Natural killer cell treated with Interleukin-12 subunit alpha and Interleukin-12 subunit beta and Interleukin-15 and Interleukin-18, amount 100 ng/mL, for 72 hours (primary cell): Measurements from ENCODE around the gene SRSF6. TPM values are rescaled to one million over a fixed set of nuclear protein-coding genes. Genes with fewer than 3 reads are reported as not detected.
"Not testable (repeated sequence)": the region's sequence is repeated elsewhere in the genome, so short reads cannot be mapped to it uniquely, and the experiment has no call there.

Experiments
- ATAC-seq, 2 donors: fragments of 150-1000 bp; cut with Tn5 transposase in 1 of 2; sonication (Bioruptor Pico), chemical (Tn5 transposase) in 1 of 2; 2 replicates each; pipeline ENCODE4 v1.10.0; 2021
- DNase-seq: peaks from one replicate; pipeline ENCODE4 v3.0.0; 2022; ENCODE audit warnings: low spot score
- H3K27ac Mint-ChIP-seq, 2 donors: 1 replicate in 1 of 2; 2 replicates in 1 of 2; pipeline ENCODE4 v1.8.0; 2022; ENCODE audit warnings: mixed read lengths in 2 of 2, mild to moderate bottlenecking in 1 of 2, moderate library complexity in 1 of 2
- H3K27me3 Mint-ChIP-seq, 2 donors: 1 replicate in 1 of 2; 2 replicates in 1 of 2; pipeline ENCODE4 v1.8.0; 2022; ENCODE audit warnings: mixed read lengths in 2 of 2
- H3K36me3 Mint-ChIP-seq: one replicate; pipeline ENCODE4 v1.8.0; 2022; ENCODE audit warnings: mixed read lengths
- H3K4me1 Mint-ChIP-seq, 2 donors: 1 replicate in 1 of 2; 2 replicates in 1 of 2; pipeline ENCODE4 v1.8.0; 2022; ENCODE audit warnings: low read depth in 2 of 2, mixed read lengths in 2 of 2, mild to moderate bottlenecking in 1 of 2
- H3K4me3 Mint-ChIP-seq: one replicate; pipeline ENCODE4 v1.8.0; 2022; ENCODE audit warnings: mixed read lengths
- H3K9me3 Mint-ChIP-seq: 2 replicates; pipeline ENCODE4 v1.8.0; 2022; ENCODE audit warnings: mixed read lengths
- total RNA-seq, 2 donors: library from RNA; stranded (reverse); gene quantifications; one replicate each; pipeline ENCODE4 v1.2.3, GENCODE V29; 2022

The SRSF6 gene
- total RNA-seq, 2 donors from 2014 or later: 153 to 164 TPM

DNA sequence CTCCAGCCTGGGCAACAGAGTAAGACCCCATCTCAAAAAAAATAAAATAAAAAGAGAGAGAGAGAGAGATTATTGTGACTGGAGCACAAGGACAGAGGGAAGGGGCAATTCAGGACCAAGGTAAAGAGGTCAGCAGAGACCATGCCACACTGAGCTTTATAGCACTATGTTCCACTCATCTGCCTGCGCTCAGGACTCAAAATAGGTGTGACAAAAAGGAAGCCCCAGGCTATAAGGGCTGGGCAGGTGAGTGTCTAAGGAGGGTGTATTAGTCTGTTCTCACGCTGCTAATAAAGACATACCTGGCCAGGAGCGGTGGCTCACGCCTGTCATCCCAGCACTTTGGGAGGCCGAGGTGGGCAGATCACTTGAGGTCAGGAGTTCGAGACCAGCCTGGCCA lies 23.1 kb upstream of the SRSF6 start:
- peak in 1 of 2 donors; percentile 40 for ATAC-seq
- Mint-ChIP-seq H3K4me3 (no peak overlapping the region), H3K9me3 (no peaks in the 10 kb centered on the region), H3K4me1 (no peaks in the 10 kb centered on the region), H3K27me3 (peaks cover 4 to 34% of the 10 kb centered on the region in 2 donors), H3K36me3 (no peaks in the 10 kb centered on the region), H3K27ac (no peak overlapping the region)
- DNase-seq: no peak

DNA sequence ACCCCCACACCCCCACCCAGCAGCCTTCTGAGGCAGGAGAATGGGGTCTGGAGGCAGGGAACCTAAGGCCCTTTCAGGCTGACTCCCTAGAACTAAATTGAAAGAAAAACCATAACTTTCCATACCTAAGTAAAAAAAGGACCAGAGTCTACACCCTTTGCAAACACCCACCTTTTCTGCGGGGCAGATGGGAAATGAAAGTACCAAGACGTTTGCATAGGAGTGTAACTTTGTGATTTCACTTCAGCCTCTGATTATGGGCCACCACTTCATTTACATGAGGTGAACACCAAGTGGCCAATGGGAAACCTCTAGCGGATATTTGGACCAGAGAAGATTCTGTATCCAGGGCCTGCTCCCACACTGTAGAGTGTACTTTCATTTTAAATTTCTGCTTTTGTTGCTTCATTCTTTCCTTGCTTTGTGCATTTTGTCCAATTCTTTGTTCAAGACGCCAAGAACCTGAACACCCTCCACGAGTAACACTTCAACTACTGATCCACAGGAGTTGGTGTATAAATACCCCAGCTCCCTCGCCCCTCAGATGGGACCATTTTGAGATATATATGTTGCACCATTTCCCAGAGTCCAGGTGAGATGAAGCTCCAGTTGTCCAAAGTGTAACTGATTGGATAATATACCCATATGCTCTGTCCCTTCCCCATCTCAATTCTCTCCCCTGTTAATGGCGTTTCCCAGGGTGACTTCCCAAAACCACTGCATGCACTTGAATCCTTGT lies 18.9 kb upstream of the SRSF6 start:
- Mint-ChIP-seq H3K9me3 (no peaks in the 10 kb centered on the region), H3K27ac (no peak overlapping the region), H3K36me3 (no peaks in the 10 kb centered on the region), H3K27me3 (peaks cover 3 to 24% of the 10 kb centered on the region in 2 donors), H3K4me1 (no peaks in the 10 kb centered on the region), H3K4me3 (no peak overlapping the region)
- DNase-seq: no peak
- no peak for ATAC-seq

DNA sequence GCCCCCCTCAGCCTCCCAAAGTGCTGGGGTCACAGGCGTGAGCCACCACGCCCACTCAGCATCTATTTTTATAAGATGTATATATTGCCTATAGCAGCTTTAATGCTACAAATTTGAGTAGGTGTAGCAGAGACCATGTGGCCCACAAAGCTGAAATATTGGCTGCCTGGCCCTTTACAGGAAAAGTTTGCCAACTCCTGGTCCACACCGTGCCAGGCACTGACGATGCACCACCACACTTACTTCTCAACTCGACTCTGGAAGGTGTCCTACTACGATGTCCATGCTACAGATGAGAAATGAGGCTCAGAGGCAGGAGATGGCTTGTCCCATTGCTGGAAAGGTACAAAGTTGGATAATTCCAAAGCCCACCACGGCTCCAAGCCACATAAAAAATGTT lies 17.2 kb upstream of the SRSF6 start:
- H3K36me3 Mint-ChIP-seq: no peaks in the 10 kb centered on the region
- no peaks in the 10 kb centered on the region for H3K9me3 Mint-ChIP-seq
- H3K4me1 Mint-ChIP-seq: no peaks in the 10 kb centered on the region
- peaks cover 6 to 20% of the 10 kb centered on the region in 2 donors for H3K27me3 Mint-ChIP-seq
- no peak for DNase-seq
- no peak for ATAC-seq
- no peak overlapping the region for H3K27ac Mint-ChIP-seq
- H3K4me3 Mint-ChIP-seq: no peak overlapping the region

DNA sequence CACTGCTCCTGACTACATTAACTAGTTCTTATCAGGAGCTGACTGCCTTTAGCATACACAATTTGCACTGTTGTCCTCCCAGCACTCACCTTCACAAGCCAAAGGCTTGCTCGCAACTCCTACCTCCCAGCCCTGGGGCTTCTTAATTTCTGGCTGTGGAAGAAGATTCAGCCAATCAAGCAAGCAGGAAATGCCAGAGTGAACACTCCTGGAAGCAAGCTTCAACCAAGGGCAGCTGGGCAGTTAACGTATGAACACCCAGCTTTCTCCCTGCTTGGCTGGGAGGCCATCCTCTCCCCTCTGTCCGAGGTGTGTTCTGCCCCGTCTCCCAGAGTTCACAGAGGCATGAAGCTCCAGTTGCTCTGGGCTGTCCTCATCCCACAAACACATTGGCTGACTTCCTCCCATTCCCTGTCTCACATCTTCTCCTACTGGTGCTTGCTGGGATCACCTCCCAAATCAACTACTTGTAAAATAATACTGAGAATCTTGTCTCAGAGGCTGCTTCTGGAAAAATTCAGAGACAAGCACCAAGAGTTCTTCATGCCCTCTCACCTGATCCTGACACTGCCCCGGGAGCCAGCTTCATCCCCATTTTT lies 15.3 kb upstream of the SRSF6 start:
- Mint-ChIP-seq H3K4me1 (no peaks in the 10 kb centered on the region), H3K27ac (no peak overlapping the region), H3K36me3 (no peaks in the 10 kb centered on the region), H3K4me3 (no peak overlapping the region), H3K27me3 (peaks cover 6 to 13% of the 10 kb centered on the region in 2 donors), H3K9me3 (no peaks in the 10 kb centered on the region)
- DNase-seq (no peak), ATAC-seq (no peak)

DNA sequence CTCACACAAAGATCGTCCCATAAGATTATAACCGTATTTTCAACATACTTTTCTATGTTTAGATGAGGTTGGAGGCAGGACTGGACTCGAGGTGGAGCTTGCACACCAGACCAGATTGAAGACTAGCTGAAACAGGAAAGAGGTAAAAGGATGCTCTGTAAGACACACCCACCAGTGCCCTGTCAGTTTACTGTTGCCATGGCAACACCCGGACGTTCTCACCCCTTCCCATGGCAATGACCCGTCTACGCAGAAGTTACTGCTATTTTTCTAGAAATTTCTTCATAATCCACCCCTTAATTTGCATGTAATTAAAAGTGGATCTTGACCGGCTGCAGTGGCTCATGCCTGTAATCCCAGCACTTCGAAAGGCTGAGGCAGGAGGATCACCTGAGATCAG lies 13.6 kb upstream of the SRSF6 start:
- ATAC-seq (no peak), DNase-seq (no peak)
- H3K27me3 Mint-ChIP-seq: peaks cover 10 to 28% of the 10 kb centered on the region in 2 donors
- no peaks in the 10 kb centered on the region for H3K36me3 Mint-ChIP-seq
- H3K4me3 Mint-ChIP-seq: no peak overlapping the region
- peaks cover 0 to 4% of the 10 kb centered on the region in 2 donors for H3K4me1 Mint-ChIP-seq
- no peak overlapping the region for H3K27ac Mint-ChIP-seq
- H3K9me3 Mint-ChIP-seq: no peaks in the 10 kb centered on the region

DNA sequence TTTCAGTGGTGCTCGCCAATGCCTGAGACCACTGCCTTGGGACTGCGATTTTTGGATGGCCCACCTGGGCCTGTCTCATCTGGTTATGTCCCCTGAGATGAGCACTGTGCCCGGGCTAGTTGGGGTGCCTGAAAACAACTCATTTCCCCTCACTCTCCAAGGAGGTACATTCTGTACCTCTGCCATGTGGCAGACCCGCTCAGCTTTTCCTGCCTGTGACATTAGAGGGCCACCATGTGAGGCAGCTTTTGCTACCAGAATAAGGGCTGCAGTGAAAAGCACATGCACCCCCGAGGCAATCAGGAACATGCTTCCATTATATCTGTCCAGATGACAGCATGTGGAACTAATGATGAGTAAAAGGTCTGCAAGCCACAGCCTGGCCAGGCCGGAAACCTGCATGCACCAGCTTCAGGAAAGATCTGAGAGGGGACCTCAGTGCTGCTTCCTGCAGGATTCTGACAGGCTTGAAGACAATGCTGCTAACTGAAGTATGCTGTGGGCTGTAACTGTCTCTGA lies 11.3 kb upstream of the SRSF6 start:
- Mint-ChIP-seq H3K27me3 (peaks cover 10 to 33% of the 10 kb centered on the region in 2 donors), H3K27ac (no peak overlapping the region), H3K4me3 (no peak overlapping the region), H3K4me1 (peaks cover 0 to 4% of the 10 kb centered on the region in 2 donors), H3K36me3 (no peaks in the 10 kb centered on the region), H3K9me3 (no peaks in the 10 kb centered on the region)
- ATAC-seq (no peak), DNase-seq (no peak)

- H3K36me3 Mint-ChIP-seq, H3K9me3 Mint-ChIP-seq, H3K4me1 Mint-ChIP-seq, ATAC-seq, DNase-seq, H3K4me3 Mint-ChIP-seq, H3K27ac Mint-ChIP-seq: not testable (repeated sequence)
- H3K27me3 Mint-ChIP-seq: peaks cover 12 to 28% of the 10 kb centered on the region in 2 donors
Observed at GRCh38 chr20:43448431-43448747, 9.3 kb upstream of the SRSF6 start.

DNA sequence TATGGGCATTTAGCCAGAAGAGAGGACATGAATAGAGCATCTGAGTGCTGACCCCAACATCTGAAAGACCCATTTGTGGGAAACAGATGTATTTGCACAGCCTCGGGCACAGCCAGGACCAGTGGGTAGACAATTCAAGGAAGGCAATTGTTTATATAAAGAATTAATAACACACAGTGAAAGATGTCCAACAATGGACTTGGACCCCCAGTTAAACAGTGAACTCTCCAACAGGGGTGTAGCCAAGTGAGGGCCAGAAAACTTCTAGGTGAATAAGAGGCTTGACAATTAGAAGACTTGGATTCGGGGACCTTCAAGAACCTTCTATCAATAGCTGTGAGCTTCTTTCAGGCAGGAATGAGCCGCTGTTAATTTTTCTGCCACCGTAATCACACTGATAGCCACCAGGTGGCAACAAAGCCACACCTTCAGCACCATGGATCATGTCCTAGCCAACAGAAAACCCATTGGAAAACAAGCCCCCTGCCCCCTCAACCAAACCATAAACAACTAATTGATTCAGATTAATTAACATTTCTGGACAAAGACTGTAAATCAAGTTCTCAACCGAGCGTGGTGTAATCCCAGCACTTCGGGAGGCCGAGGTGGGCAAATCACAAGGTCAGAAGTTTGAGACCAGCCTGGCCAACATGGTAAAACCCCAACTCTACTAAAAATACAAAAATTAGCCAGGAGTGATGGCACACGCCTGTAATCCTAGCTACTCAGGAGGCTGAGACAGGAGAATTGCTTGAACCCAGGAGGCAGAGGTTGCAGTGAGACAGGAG lies 8.8 kb upstream of the SRSF6 start:
- H3K4me1 Mint-ChIP-seq: peaks cover 0 to 4% of the 10 kb centered on the region in 2 donors
- ATAC-seq (peak; percentile 62 to 65), DNase-seq (no peak)
- peaks cover 11 to 24% of the 10 kb centered on the region in 2 donors for H3K27me3 Mint-ChIP-seq
- H3K4me3 Mint-ChIP-seq: no peak overlapping the region
- no peaks in the 10 kb centered on the region for H3K9me3 Mint-ChIP-seq
- no peaks in the 10 kb centered on the region for H3K36me3 Mint-ChIP-seq
- H3K27ac Mint-ChIP-seq: no peak overlapping the region

DNA sequence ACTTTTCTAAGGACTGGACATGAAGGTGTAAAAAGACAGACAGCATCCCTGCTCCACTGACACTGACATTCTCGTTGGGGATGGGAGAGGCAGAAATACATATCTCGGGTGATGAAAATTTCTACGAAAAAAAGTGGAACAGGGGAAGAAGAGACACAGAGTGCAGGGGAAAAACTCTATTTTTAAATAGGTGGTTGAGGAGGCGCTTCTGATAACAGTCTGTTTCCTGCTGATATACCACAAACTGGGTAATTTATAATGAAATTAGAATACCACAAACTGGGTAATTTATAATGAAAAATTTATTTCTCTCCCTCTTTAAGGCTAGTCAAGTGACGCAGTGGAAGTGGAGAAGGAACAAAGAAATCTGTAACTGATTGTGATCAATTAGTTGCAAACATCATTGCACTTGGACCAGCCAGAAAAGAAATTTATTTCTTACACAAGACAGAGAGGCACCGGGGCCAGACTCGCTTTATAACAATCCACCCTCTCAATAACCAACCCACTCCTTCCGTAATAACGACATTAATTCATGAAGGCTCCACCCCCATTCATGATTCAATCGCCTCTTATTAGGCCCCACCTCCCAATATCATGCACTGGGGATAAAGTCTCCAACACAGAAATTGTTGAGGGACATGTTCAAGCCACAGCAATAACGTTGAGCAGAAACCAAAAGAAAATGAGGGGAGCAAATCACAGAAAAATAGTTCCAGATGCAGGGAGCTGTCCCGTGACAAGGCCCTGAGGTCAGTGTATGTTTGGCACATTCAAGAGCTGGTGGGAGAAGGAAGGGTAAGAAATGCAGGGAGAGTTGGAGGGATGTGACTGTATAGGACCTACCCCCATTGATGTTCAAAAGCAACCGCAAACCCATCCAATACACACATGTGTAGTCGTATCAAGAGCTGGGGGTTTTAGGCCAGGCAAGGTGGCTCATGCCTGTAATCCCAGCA lies 6.6 kb upstream of the SRSF6 start:
- H3K4me1 Mint-ChIP-seq: peaks cover 0 to 4% of the 10 kb centered on the region in 2 donors
- ATAC-seq: no peak
- no peak for DNase-seq
- no peaks in the 10 kb centered on the region for H3K36me3 Mint-ChIP-seq
- H3K4me3 Mint-ChIP-seq: no peak overlapping the region
- no peak overlapping the region for H3K27ac Mint-ChIP-seq
- H3K9me3 Mint-ChIP-seq: no peaks in the 10 kb centered on the region
- H3K27me3 Mint-ChIP-seq: peaks cover 13 to 23% of the 10 kb centered on the region in 2 donors

DNA sequence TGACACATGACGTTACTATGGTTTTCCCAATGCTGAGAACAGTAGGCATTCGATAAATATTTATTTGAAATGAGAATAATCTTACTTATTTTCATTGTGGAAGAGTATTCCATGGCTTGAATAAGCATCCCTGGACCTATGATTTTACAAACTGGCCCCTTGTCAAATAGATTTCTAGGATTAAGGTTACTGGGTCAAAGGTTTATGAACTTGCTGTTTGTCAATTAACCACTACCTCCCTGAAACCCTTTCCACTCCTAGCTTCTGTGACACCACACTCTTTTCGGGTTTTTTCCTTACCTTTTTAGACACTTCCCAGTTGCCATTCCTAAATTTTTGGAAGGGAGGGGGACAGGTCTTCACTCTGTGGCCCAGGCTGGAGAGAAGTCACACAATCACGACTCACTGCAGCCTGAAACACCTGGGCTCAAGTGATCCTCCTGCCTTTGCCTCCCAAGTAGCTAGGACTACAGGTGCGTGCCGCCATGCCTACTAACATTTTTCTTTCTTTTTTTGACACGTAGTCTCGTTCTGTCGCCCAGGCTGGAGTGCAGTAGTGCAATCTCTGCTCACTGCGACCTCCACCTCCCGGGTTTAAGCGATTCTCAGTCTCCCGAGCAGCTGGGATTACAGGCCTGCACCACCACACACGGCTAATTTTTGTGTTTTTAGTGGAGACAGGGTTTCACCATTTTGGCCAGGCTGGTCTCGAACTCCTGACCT lies 5.1 kb upstream of the SRSF6 start:
- DNase-seq (no peak), ATAC-seq (no peak)
- H3K4me3 Mint-ChIP-seq: no peak overlapping the region
- peaks cover 13 to 23% of the 10 kb centered on the region in 2 donors for H3K27me3 Mint-ChIP-seq
- H3K27ac Mint-ChIP-seq: no peak overlapping the region
- H3K9me3 Mint-ChIP-seq: no peaks in the 10 kb centered on the region
- peaks cover 8 to 10% of the 10 kb centered on the region in 2 donors for H3K4me1 Mint-ChIP-seq
- H3K36me3 Mint-ChIP-seq: no peaks in the 10 kb centered on the region

- Mint-ChIP-seq H3K36me3 (peaks cover 23% of the 10 kb centered on the region), H3K4me1 (peaks cover 28 to 33% of the 10 kb centered on the region in 2 donors), H3K4me3 (peak overlapping the region; percentile 93), H3K27ac (peak overlapping the region in 1 of 2 donors; percentile 90)
- DNase-seq: peak; percentile 41
- not testable (repeated sequence) for ATAC-seq, H3K9me3 Mint-ChIP-seq, H3K27me3 Mint-ChIP-seq
Observed at GRCh38 chr20:43456252-43456651, 1.4 kb upstream of the SRSF6 start.

GRCh38 chr20:43456809-43457639 lies 672 bp upstream of the SRSF6 start:
- peaks cover 28 to 33% of the 10 kb centered on the region in 2 donors for H3K4me1 Mint-ChIP-seq
- DNase-seq (peak; percentile 89), ATAC-seq (peak; percentile 84 to 87)
- H3K27me3 Mint-ChIP-seq: peaks cover 0 to 9% of the 10 kb centered on the region in 2 donors
- H3K27ac Mint-ChIP-seq: peak overlapping the region; percentile 90 to 97
- H3K36me3 Mint-ChIP-seq: peaks cover 28% of the 10 kb centered on the region
- H3K9me3 Mint-ChIP-seq: no peaks in the 10 kb centered on the region
- H3K4me3 Mint-ChIP-seq: peak overlapping the region; percentile 93
